Stimulated activated CD8-positive, alpha-beta memory T cell treated with anti-CD3 and anti-CD28 coated beads, Interleukin-15, amount 100 ng/mL, for 24 hours (primary cell): ENCODE data around the gene ACOT11.
"Not testable (repeated sequence)": the region's sequence is repeated elsewhere in the genome, so short reads cannot be mapped to it uniquely, and the experiment has no call there.

Experiments used
- DNase-seq: peaks from one replicate; pipeline ENCODE4 v3.0.0-alpha.2; 2020; ENCODE audit warnings: low read depth

ACOT11 gene

GRCh38 chr1:54547601-54548388, at the start of gene ACOT11:
Gene ACOT11 (plus strand): TSS chr1:54548228. CDS start chr1:54548310, 82 bp downstream.
- no peak for DNase-seq

- no peak for DNase-seq
Measured at GRCh38 chr1:54498383-54499096, 49.5 kb upstream of the ACOT11 start.

GRCh38 chr1:54499097-54499359, 49.0 kb upstream of the ACOT11 start:
- DNase-seq: no peak

DNA sequence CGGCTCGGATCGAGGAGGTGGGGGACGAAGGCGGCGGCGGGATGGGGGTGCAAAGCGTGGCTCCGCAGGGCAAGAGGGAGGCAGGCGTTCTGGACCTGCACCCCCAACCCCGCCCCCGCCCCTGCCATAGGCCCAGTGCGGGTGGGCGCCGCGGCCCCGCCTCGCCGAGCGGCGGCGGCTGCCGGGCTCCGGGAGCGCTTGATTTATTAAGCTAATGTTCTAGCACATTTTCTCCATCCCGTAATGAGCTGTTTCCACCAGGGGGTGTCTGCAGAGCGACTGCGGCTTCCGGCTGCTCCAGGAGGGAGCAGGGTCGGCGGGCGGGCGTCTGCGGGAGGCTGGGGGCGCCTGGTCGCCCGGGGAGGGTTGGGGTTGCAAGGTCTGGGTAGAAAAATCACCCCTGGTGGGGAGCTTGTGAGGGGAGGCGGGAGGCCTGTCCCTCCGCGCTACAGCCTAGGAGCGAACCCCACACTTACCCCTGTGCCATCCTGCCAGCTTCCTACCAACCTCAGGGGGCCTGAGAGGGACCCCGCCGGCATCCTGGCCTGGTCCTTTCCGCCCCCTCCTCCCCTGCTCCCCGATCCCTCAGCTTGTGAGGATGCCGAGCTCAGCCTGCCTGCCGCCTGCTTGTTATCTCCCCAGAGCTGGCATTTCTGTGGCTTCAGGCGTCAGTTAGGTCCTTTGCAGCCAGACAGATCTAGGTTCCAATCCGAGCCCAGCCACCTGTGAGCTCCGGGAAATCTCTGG, 48.5 kb upstream of the ACOT11 start:
- no peak for DNase-seq

- no peak for DNase-seq
Measured at GRCh38 chr1:54500107-54500431, 48.0 kb upstream of the ACOT11 start.

- no peak for DNase-seq
Measured at GRCh38 chr1:54501849-54502248, 46.2 kb upstream of the ACOT11 start.

DNA sequence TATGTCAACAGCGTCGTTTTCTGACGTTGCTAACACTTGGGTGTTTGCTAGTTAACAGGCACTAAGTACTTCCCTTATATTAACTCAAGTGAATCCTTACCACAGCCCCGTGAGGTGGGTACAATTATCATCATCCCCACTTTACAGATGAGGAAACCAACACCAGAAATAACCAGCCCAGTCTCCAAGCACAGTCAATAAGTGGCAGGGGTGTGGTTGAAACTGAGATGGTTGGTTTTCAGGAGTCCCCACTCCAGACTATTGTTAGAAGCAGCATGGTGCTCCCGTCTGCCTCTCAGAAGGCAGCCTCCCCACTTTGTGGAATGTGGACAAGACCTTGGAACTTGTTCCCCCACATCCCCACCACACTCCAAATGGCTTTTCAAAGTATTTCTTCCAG, 45.7 kb upstream of the ACOT11 start:
- no peak for DNase-seq

- no peak for DNase-seq
Measured at GRCh38 chr1:54506594-54506993, 41.4 kb upstream of the ACOT11 start.

- DNase-seq: no peak
Measured at GRCh38 chr1:54507033-54507870, 40.8 kb upstream of the ACOT11 start.

DNA sequence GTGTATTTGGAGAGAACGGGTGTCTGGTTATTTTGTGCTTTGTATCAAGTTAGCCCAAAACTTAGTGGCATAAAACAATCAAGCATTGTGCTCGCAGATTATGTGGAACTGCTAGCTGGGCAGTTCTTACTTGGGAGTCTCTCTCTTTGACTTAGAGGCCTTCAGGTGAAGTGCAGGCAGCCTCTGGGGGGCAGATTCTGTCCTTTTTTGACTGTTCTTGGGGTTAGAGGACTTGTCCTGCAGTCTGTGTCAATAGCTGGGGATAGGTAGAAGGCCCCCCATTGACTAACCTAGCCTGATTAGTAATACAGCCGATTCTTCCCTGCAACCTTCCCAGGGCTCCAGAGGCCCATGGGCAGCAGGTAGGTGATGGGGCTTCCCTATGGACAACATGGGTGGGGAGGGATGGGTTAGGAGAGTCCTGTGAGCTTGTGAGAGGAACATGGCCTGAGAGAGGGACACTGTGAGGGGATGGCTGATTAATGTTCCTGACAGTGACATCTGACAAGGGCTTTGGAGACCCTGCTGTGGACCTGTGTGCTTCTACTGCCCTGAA, 37.2 kb upstream of the ACOT11 start:
- DNase-seq: no peak

DNA sequence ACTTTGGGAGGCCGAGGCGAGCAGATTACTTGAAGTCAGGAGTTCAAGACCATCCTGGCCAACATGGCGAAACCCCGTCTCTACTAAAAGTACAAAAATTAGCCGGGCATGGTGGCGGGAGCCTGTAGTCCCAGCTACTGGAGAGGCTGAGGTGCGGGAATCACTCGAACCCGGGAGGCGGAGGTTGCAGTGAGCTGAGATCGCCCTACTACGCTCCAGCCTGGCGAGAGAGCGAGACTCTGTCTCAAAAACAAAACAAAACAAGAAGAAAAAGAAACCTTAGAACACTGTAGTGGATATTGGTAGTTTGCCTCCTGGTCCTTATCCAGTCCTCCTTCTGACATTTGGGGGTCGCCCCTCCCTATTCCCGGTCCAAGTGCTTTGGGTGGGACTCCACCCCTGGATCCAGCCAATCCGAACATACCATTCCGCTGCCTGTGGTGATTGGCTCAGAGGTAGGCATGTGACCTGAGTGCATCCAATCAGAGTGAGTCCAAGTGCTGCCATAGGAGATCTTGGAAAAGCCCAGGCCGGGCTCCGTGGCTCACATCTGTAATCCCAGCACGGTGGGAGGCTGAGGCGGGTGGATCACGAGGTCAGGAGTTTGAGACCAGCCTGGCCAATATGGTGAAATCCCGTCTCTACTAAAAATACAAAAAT, 34.0 kb upstream of the ACOT11 start:
- DNase-seq: not testable (repeated sequence)

DNA sequence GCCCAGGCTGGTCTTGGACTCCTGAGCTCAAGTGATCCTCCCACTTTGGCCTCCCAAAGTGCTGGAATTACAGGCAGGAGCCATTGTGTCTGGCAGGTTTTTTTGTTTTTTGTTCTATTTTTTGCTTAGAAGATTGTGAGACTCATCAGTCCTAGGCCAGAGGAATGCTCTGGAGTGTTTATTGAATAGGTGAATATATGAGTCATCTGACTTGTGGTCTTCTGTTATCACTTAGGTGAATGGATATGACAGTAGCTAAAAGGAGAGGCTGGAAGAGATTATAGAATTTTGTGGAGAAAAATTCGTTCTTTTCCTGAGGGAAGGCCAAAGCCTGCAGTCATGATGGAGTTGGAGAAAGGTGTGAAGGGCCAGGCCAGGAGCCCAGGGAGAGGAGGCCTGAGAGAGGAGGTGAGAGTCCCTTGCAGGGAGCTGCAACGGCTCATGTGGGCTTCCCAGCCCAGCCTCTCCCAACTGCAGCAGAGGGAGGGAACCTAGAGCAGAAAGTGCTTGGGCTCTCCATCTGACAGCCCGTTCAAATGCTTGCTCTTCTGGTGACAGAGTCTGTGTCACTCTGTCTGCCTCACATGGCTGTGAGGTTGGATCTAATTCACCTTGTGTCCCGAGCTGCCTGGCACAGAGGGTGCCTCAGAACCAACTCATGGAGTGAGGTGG, 31.6 kb upstream of the ACOT11 start:
- DNase-seq: no peak

DNA sequence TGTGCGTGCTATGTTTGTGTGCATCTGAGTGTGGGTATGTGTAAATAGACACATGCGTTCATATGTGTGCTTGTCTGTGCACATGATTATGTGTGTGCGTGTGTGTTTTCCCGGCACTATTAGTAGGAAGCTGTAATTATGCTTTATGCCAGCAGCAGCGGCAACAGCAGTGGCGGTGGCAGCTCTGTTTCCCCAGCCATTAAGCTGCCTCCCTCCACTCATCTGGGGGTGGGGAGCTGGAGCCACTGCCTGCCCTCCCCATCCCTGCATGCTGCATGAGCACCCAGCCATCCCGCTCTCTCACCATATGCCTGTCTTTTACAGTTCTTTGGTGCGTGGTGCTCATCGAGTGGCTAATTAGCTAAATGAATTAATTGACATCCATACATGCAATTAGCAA, 30.5 kb upstream of the ACOT11 start:
- no peak for DNase-seq

DNA sequence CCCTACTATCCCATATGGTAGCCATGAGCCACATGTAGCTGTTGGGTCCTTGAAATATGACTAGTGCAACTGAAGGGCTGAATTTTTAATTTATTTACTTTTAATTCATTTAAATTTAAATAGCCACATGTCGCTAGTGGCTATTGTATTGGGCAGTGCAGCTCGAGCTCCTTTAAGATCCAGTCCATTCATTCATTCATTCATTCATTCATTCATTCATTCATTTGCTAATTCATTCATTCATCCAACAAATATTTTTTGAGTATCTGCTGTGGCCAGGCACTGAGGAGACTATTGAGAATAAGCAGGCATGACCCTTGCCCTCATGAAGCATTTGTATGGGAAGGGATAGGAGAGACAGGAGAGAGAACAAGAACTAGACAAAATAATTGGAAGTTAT, 29.5 kb upstream of the ACOT11 start:
- DNase-seq: no peak

DNA sequence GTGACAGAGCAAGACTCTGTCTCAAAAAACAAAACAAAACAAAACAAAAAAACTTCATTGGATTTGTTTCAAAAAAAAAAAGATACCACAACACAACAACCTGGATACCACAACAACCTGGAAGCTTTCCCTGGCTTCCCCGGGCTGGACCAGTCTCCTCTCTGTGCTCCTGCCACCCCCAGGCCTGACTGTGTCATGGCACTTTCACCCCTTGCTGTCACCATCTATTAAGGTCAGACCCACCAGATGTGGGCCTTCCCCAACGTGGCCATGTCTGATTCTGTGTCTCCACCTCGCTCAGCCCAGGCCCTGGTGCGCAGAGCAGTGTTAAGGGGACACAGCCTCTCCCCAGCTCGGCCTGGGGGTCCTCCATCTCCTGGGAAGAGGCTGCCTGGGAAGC, 28.3 kb upstream of the ACOT11 start:
- no peak for DNase-seq

- no peak for DNase-seq
Measured at GRCh38 chr1:54520631-54521321, 27.3 kb upstream of the ACOT11 start.

GRCh38 chr1:54526565-54526964, 21.5 kb upstream of the ACOT11 start:
- DNase-seq: not testable (repeated sequence)

- no peak for DNase-seq
Measured at GRCh38 chr1:54528613-54529012, 19.4 kb upstream of the ACOT11 start.

DNA sequence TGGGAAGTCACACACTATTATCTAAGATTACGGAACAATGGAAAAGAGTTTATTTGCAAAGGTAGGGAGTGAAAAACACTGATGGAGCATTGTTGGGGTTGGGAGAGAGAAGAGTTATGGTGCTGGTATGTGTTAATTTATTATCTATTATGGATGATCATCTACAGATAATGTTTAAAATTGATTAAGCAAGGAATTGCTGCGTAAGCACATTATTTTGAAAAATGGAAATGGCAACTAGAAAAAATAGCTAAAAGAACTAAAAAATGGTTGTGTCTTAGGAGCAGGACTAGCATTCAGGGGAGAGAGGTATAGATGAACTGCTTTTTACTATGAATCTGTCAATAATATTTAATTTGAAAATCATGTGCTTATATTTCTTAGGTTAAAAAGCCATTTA, 16.0 kb upstream of the ACOT11 start:
- no peak for DNase-seq

GRCh38 chr1:54536656-54537055, 11.4 kb upstream of the ACOT11 start:
- DNase-seq: not testable (repeated sequence)
